ENCODE measurements around the gene DYNC1I2.

- TF ChIP-seq CTCF (conservative IDR thresholded peaks at IDR 0.05; ENCODE audit: low read length) (no peak), EZH2phosphoT487 (IDR thresholded peaks at IDR 0.05; ENCODE audit: borderline replicate concordance, low read depth, low read length) (no peak)
These were observed 48.9 kb downstream of the DYNC1I2 start for GRCh38 chr2:171735991-171736710.

All from OCI-LY7 (cell line).